Skeletal muscle satellite cell (primary cell): ENCODE data around the gene CAMTA1.

Experiments used
- H3K27me3 ChIP-seq: 2 replicates; pipeline ENCODE4 v1.7.0; 2013; ENCODE audit warnings: low read length; ENCODE audit not compliant: control insufficient read depth, insufficient read depth
- H3K36me3 ChIP-seq: 2 replicates; pipeline ENCODE4 v1.7.0; 2013; ENCODE audit warnings: mild to moderate bottlenecking, control low read depth, low read length; ENCODE audit not compliant: insufficient read depth
- H3K4me1 ChIP-seq: 2 replicates; pipeline ENCODE4 v1.7.0; 2013; ENCODE audit warnings: low read length; ENCODE audit not compliant: control insufficient read depth, insufficient read depth
- H3K4me2 ChIP-seq: 2 replicates; pipeline ENCODE4 v1.7.0; 2013; ENCODE audit warnings: mild to moderate bottlenecking, low read length
- H3K4me3 ChIP-seq: 2 replicates; pipeline ENCODE4 v1.7.0; 2013; ENCODE audit warnings: low read length
- H3K9ac ChIP-seq: 2 replicates; pipeline ENCODE4 v1.7.0; 2013; ENCODE audit warnings: mild to moderate bottlenecking, low read depth, low read length, moderate library complexity
- H3K9me3 ChIP-seq: replicated peaks from 2 replicates; pipeline ENCODE4 v1.7.0; 2013; ENCODE audit warnings: mild to moderate bottlenecking, control low read depth, low read length

The CAMTA1 gene

DNA sequence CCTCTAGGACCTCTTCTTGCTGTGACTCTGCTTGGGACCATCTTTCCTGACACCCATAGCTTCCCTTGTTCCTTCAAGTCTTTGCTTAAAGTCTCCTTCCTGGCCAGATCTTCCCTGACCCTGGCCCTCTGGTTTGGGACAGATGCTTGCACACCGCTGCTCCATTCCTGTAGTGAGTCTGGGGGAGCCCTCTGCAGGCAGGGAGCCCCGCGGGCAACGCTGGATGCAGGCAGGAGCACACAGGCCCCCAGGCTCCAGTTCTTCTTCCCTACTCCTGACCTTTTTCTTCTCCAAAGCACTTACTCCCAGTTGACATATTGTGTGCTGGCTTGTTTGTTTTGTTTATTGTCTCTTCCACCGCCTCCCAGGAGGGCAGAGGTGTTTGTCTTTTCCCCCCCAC is 413.4 kb downstream of the CAMTA1 start:
- Histone ChIP-seq H3K4me1 (no peaks in the 10 kb centered on the region), H3K36me3 (no peaks in the 10 kb centered on the region), H3K9me3 (no peaks in the 10 kb centered on the region), H3K4me3 (no peak overlapping the region), H3K9ac (no peak overlapping the region), H3K27me3 (peaks cover 26% of the 10 kb centered on the region), H3K4me2 (no peak overlapping the region)

DNA sequence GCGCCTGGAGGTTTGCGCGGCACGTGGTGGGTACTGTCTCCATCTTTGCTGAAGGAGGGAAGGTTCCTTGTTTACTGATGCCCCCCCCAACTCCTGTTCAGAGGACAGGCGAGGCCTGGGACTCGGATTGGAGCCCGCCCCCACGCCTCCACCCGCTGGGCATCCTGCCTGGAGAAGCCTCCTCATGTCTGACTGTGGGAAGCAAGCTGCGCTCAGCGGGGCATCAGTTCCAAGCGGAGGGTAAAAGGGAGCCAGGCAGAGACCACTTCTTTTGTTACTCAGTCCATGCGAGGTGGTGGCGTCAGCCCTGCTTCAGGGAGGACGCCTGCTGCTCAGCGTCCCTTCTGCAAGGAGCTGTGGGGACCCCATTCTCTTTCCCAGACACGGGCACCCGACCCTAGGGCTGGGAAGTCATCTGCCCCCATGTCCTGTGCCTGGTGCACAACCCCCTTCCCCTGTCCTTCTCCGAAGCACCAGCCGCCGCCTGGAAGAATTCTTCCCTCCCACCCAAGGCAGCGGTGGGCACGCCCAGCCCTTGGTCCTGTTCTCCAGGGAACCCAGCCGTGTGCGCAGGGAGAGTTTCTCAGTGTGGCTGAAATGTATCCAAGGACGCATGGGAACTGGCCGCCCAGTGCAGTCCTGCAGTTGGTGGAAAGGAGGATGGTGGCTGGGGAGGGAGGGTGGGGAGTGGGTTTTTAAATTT is 414.0 kb downstream of the CAMTA1 start:
- no peaks in the 10 kb centered on the region for H3K9me3 ChIP-seq
- no peaks in the 10 kb centered on the region for H3K36me3 ChIP-seq
- peaks cover 26% of the 10 kb centered on the region for H3K27me3 ChIP-seq
- no peaks in the 10 kb centered on the region for H3K4me1 ChIP-seq
- H3K4me2 ChIP-seq, result no peak overlapping the region
- no peak overlapping the region for H3K4me3 ChIP-seq
- no peak overlapping the region for H3K9ac ChIP-seq

DNA sequence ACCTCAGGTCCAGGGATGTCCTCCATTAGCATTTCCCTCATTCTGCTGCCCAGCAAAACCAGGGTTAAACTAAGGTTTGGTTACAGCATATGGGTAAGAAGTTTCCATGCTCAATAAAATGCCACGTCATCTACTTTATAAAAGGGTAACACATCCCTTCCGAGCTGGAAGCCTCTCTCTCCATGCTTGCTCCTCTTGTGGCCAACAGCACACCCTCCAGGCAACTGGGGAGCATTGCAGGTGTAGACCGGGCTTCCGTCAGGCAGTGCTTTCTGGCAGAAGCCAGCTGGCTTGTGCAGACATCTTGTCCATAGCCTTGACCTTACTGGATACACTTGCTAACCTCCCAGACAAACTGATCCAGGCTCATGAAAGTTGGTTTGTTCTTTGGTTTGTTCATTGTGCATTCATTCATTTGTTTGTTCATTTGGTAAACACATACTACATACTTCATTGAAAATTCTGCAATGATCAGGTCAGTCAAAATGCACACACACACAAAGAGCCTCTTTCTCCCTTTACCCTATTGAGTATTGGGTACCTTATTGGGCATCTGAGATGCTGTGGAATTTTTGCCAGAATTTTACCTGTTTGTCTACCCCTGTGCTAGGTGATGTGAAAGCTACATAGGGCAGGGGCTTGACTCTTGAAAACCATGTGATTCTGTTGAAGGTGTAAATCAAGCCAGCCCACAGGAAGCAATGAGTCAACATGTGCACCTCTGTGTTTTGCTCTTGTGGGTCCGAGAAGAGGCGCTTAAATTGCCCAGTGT is 422.8 kb downstream of the CAMTA1 start:
- H3K4me2 ChIP-seq, result no peak overlapping the region
- H3K4me1 ChIP-seq, result no peaks in the 10 kb centered on the region
- no peaks in the 10 kb centered on the region for H3K36me3 ChIP-seq
- H3K4me3 ChIP-seq, result no peak overlapping the region
- H3K27me3 ChIP-seq, result peaks cover 8% of the 10 kb centered on the region
- H3K9ac ChIP-seq, result no peak overlapping the region
- no peaks in the 10 kb centered on the region for H3K9me3 ChIP-seq

DNA sequence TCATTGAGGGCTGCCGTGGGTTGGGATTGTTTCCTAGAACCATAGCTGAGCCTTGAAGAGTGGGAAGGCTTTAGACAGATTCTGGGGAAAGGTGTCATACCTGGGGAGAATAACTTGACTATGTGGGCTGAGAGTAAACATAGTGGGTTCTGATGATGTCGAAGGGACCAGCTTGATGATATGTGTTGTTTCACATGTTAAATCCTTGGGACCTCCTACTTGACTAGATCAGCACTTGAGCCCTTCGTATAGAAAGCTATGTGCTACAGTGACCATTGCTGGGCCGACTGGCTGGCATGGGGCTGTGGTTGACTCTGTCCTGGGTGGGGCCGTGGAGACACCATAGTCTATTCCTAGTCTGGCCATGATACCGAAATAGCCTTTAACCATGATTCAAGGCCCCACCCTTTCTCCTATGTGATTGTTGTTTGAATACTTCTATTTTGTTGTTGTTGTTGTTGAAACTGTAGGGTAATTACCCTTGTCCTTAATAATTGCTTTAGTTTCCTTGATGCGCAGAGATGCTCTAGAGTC is 423.5 kb downstream of the CAMTA1 start:
- peaks cover 8% of the 10 kb centered on the region for H3K27me3 ChIP-seq
- H3K4me3 ChIP-seq, result no peak overlapping the region
- H3K36me3 ChIP-seq, result no peaks in the 10 kb centered on the region
- H3K9me3 ChIP-seq, result no peaks in the 10 kb centered on the region
- no peaks in the 10 kb centered on the region for H3K4me1 ChIP-seq
- H3K9ac ChIP-seq, result no peak overlapping the region
- H3K4me2 ChIP-seq, result no peak overlapping the region

DNA sequence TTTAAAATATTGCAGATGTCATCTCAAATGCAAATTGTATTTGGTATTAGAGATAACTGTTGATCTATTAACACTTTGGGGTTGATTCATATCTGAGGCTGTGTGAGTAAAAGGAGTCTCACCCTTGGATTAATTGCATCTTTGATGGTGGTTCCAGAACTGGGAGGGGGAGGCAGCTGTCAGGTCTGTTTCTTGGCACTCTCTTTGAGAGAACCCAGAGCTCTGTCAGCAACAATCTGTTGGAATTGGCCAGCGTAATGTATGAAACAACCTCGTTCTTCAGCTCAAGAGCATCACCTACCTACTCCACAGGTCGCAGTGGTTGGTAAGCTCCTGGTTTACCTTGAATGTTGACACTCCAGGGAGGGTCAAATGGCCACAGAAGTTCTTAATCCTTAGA is 424.1 kb downstream of the CAMTA1 start:
- Histone ChIP-seq H3K27me3 (peaks cover 8% of the 10 kb centered on the region), H3K9me3 (no peaks in the 10 kb centered on the region), H3K9ac (no peak overlapping the region), H3K4me3 (no peak overlapping the region), H3K4me1 (no peaks in the 10 kb centered on the region), H3K36me3 (no peaks in the 10 kb centered on the region), H3K4me2 (no peak overlapping the region)

DNA sequence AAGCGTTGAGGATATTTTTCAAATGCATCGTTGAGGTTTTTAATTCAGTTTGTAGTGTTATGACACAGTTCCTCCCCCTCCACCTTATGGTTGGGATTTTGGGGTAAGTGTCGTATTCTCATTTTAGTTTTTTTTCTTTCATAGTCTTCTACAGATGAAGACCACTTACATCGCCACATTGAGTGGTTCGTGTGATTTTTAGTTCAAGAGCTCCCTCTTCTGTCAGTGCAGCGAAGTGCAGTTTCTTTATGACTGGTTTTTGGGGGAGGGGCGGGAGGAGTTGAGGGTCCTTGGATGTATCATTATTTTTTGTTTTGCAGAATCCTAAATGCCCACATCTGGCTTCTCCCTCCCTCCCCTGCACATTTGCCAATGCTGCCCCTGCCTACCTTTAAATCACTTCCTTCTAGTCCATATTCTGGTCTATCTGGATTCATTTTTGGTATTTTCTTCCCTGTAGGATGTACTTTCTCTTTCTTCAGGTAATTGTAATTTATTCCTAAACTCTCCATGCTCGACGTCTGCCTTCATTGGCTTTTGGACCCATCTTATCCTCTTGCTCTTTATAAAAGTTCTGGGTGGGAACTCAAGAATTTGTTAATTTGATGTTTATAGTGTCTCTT is 433.1 kb downstream of the CAMTA1 start:
- H3K4me3 ChIP-seq, result no peak overlapping the region
- H3K4me2 ChIP-seq, result no peak overlapping the region
- H3K9me3 ChIP-seq, result no peaks in the 10 kb centered on the region
- peaks cover 3% of the 10 kb centered on the region for H3K4me1 ChIP-seq
- H3K27me3 ChIP-seq, result no peaks in the 10 kb centered on the region
- H3K36me3 ChIP-seq, result no peaks in the 10 kb centered on the region
- H3K9ac ChIP-seq, result no peak overlapping the region

DNA sequence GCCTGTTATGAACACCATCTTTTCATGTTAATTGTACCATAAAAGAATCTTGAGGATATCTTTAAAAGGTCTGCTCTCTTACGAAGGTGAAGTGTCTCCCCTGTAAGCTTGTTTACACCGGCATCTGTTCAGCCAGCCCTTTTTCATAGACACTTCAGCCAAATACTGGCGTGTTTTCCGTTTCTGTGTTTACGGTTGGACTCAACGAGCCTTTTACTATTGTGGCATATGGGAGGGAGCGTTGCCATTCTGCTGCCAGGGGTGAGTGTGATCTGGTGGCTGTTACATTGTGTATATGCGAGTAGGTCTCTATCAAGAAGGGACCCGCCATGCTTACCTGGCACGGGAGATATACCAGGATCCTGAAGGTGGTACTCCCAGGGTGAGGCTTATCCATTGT is 433.8 kb downstream of the CAMTA1 start:
- Histone ChIP-seq H3K4me1 (peaks cover 10% of the 10 kb centered on the region), H3K9me3 (no peaks in the 10 kb centered on the region), H3K36me3 (no peaks in the 10 kb centered on the region), H3K9ac (no peak overlapping the region), H3K27me3 (no peaks in the 10 kb centered on the region), H3K4me3 (no peak overlapping the region), H3K4me2 (no peak overlapping the region)

DNA sequence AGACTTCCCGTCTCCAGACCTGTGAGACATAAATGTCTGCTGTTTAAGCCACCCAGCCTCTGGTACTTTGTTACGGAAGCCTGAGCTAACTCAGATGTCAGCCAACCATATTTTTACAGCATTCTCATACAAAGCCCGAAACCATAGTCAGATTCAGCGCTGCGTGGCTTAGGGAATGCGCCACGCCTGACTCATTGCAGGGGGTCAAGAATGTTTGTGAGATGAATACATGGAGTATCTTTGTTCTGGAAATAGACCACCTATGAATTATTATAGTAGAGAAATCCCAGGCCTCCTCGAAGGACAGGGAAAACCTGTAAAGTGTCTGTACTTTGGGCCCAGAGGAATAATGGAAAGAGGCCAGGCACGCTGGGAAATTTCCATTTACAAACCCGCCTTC is 434.8 kb downstream of the CAMTA1 start:
- peaks cover 19% of the 10 kb centered on the region for H3K4me1 ChIP-seq
- H3K36me3 ChIP-seq, result no peaks in the 10 kb centered on the region
- no peak overlapping the region for H3K4me3 ChIP-seq
- no peaks in the 10 kb centered on the region for H3K27me3 ChIP-seq
- no peaks in the 10 kb centered on the region for H3K9me3 ChIP-seq
- H3K9ac ChIP-seq, result no peak overlapping the region
- no peak overlapping the region for H3K4me2 ChIP-seq

DNA sequence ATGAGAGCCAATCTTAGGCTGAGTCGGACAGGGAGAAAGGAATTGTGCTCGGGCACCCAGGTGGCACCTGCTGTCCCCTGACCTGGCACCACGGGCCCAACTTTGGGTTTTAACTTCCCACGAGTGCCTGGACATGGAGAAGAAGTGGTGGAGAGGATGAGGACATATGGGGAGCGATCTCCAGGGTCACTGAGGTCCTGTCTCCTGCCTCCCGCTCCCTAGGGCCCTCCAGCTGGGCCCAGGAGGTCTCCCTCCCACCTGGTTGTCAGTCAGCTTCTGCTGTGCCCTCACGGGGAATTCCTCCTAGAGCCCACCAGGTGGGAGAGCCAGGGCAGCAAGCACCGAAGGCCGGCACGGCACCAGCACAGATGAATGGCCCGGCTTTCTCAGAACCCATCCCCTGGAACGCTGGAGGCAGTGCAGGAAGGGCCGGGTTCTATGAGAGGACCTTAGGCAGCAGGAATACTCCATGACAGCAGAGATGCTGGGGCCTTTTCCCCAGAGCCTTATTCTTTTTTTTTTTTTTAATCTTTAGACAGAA is 435.5 kb downstream of the CAMTA1 start:
- Histone ChIP-seq H3K36me3 (no peaks in the 10 kb centered on the region), H3K9me3 (no peaks in the 10 kb centered on the region), H3K9ac (no peak overlapping the region), H3K27me3 (no peaks in the 10 kb centered on the region), H3K4me3 (no peak overlapping the region), H3K4me1 (peaks cover 19% of the 10 kb centered on the region), H3K4me2 (no peak overlapping the region)

DNA sequence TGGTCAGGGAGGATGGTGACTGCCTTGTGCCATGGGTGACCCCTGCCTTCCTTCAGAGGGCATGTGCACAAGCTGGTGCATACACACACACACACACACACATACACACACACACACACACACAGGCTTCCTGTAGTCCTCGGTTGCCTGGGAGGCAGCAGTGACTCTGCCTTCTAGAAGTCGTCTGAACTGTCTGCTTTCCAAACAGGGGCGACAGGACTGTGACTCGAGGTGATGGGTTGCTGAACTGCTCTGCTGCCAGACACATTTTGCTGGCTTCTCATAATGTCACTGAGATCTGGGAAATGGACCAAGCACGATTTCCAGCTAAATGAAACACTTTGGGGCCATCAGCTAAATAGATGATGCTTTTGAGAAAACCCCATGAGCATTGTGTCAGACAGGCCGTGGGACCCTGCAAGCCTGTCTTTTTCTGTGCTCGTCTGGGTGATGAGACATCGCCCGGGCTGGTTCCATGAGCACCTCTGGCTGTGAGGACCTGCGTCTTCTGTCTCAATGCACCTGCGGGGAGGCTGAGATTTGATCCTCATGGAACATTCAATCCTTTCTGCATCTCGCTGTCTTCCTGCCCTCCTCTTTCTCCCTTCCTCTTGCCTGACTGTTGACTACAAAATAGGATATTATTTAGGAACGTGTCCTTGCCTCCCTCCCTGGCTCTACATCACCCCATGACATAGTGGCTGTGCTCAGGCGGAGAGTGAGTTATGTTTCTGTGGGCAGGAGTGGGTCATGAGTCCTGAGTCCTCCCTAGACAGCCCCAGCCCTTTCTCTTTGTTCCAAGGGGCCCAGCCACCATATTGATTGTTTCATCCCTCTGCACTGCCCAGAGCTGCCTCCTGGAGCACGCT is 436.8 kb downstream of the CAMTA1 start:
- no peak overlapping the region for H3K4me3 ChIP-seq
- no peak overlapping the region for H3K4me2 ChIP-seq
- H3K36me3 ChIP-seq, result no peaks in the 10 kb centered on the region
- H3K9me3 ChIP-seq, result no peaks in the 10 kb centered on the region
- H3K4me1 ChIP-seq, result peaks cover 19% of the 10 kb centered on the region
- no peak overlapping the region for H3K9ac ChIP-seq
- H3K27me3 ChIP-seq, result no peaks in the 10 kb centered on the region

DNA sequence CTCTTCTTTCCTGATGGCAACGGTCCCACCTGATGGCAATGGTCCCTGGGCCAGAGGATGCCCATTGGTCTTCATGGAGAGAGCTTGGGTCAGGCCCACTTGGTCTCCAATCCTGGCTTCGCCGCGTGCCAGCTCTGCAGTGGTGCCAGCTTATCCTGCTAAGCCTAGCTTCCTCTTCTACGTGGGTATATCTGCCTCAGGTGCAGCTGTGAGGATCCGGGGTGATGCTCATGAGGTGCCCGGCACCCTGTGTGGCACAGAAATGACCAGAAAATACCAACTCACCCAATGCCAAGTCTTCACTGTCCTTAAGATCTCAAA is 437.4 kb downstream of the CAMTA1 start:
- H3K36me3 ChIP-seq, result no peaks in the 10 kb centered on the region
- H3K9ac ChIP-seq, result no peak overlapping the region
- no peaks in the 10 kb centered on the region for H3K27me3 ChIP-seq
- no peak overlapping the region for H3K4me2 ChIP-seq
- peaks cover 19% of the 10 kb centered on the region for H3K4me1 ChIP-seq
- no peak overlapping the region for H3K4me3 ChIP-seq
- H3K9me3 ChIP-seq, result no peaks in the 10 kb centered on the region
